MM.1S (cell line): ENCODE data around the gene RNF20.

Experiments used
- DNase-seq: peaks from one replicate; pipeline ENCODE4 v3.0.0-alpha.2; 2015
- H2AFZ ChIP-seq: fragments of 300-600 bp; sonication (generic); 2 replicates; pipeline ENCODE4 v1.6.0; 2016; ENCODE audit warnings: antibody characterized with exemption, low read length
- H3F3A ChIP-seq: fragments of 300-600 bp; sonication (generic); 2 replicates; pipeline ENCODE4 v1.6.1; 2016; ENCODE audit warnings: mild to moderate bottlenecking, antibody characterized with exemption, low read length, moderate library complexity, mixed read lengths; ENCODE audit not compliant: insufficient read depth
- H3K27ac ChIP-seq: fragments of 300-600 bp; sonication (generic); 2 replicates; pipeline ENCODE4 v1.5.1; 2016; ENCODE audit warnings: mild to moderate bottlenecking, low read length
- H3K27me3 ChIP-seq: fragments of 300-600 bp; sonication (generic); replicated peaks from 2 replicates; pipeline ENCODE4 v1.6.0; 2016; ENCODE audit warnings: low read length; ENCODE audit not compliant: insufficient read depth
- H3K36me3 ChIP-seq: fragments of 300-600 bp; sonication (generic); replicated peaks from 2 replicates; pipeline ENCODE4 v1.6.1; 2016; ENCODE audit warnings: mild to moderate bottlenecking, low read length, mixed read lengths; ENCODE audit not compliant: insufficient read depth
- H3K4me1 ChIP-seq: fragments of 300-600 bp; sonication (generic); 2 replicates; pipeline ENCODE4 v1.6.1; 2016; ENCODE audit warnings: low read length, mixed read lengths
- H3K4me2 ChIP-seq: fragments of 300-600 bp; sonication (generic); 2 replicates; pipeline ENCODE4 v1.6.0; 2016; ENCODE audit warnings: low read depth, low read length
- H3K4me3 ChIP-seq: fragments of 300-600 bp; sonication (generic); 2 replicates; pipeline ENCODE4 v1.5.1; 2016; ENCODE audit warnings: low read length, mixed read lengths
- H3K79me2 ChIP-seq: fragments of 300-600 bp; sonication (generic); 2 replicates; pipeline ENCODE4 v1.6.1; 2016; ENCODE audit warnings: mixed run types, low read length, mixed read lengths
- H3K9ac ChIP-seq: fragments of 300-600 bp; sonication (generic); 2 replicates; pipeline ENCODE4 v1.6.1; 2016; ENCODE audit warnings: low read length, mixed read lengths
- H3K9me2 ChIP-seq: fragments of 300-600 bp; sonication (generic); replicated peaks from 2 replicates; pipeline ENCODE4 v1.6.1; 2016; ENCODE audit warnings: mild to moderate bottlenecking, low read length, mixed read lengths; ENCODE audit not compliant: insufficient read depth
- H3K9me3 ChIP-seq: fragments of 300-600 bp; sonication (generic); replicated peaks from 2 replicates; pipeline ENCODE4 v1.6.1; 2016; ENCODE audit warnings: mild to moderate bottlenecking, low read length, mixed read lengths; ENCODE audit not compliant: insufficient read depth
- H4K20me1 ChIP-seq: fragments of 300-600 bp; sonication (generic); 2 replicates; pipeline ENCODE4 v1.6.1; 2016; ENCODE audit warnings: mild to moderate bottlenecking, low read length, moderate library complexity, mixed read lengths; ENCODE audit not compliant: insufficient read depth
- CTCF ChIP-seq: fragments of 300-600 bp; sonication (generic); IDR thresholded peaks from 2 replicates; pipeline ENCODE4 v1.5.1; 2016; ENCODE audit warnings: antibody characterized with exemption, low read length, mixed read lengths
- EZH2 ChIP-seq: fragments of 300-600 bp; sonication (generic); optimal IDR thresholded peaks from 2 replicates; pipeline ENCODE3; 2017; ENCODE audit warnings: low read depth, mild to moderate bottlenecking, antibody characterized with exemption, low read length, mixed read lengths
- EZH2phosphoT487 ChIP-seq: fragments of 300-600 bp; sonication (generic); IDR thresholded peaks from 2 replicates; pipeline ENCODE4 v1.6.1; 2018; ENCODE audit warnings: antibody characterized with exemption, low read length

The RNF20 gene

GRCh38 chr9:101498323-101498722 lies 35.3 kb upstream of the RNF20 start:
- Histone ChIP-seq H3K36me3 (no peaks in the 10 kb centered on the region), H3K27ac (no peak overlapping the region), H3K79me2 (no peaks in the 10 kb centered on the region), H3F3A (no peaks in the 10 kb centered on the region), H3K4me1 (no peaks in the 10 kb centered on the region), H3K9me2 (no peaks in the 10 kb centered on the region), H3K4me3 (no peak overlapping the region), H2AFZ (no peak overlapping the region), H4K20me1 (no peaks in the 10 kb centered on the region), H3K9me3 (no peaks in the 10 kb centered on the region), H3K9ac (no peak overlapping the region), H3K27me3 (no peaks in the 10 kb centered on the region), H3K4me2 (no peak overlapping the region)
- TF ChIP-seq EZH2 (no peak), CTCF (no peak), EZH2phosphoT487 (no peak)
- no peak for DNase-seq

GRCh38 chr9:101504188-101504587 lies 29.5 kb upstream of the RNF20 start:
- H3K27ac ChIP-seq: no peak overlapping the region
- no peaks in the 10 kb centered on the region for H3K36me3 ChIP-seq
- no peaks in the 10 kb centered on the region for H3K4me1 ChIP-seq
- no peaks in the 10 kb centered on the region for H3K27me3 ChIP-seq
- TF ChIP-seq EZH2 (no peak), EZH2phosphoT487 (no peak), CTCF (no peak)
- H3K9me3 ChIP-seq: no peaks in the 10 kb centered on the region
- no peaks in the 10 kb centered on the region for H3F3A ChIP-seq
- H3K9me2 ChIP-seq: no peaks in the 10 kb centered on the region
- no peak for DNase-seq
- H4K20me1 ChIP-seq: no peaks in the 10 kb centered on the region
- no peak overlapping the region for H3K9ac ChIP-seq
- H3K4me3 ChIP-seq: no peak overlapping the region
- no peaks in the 10 kb centered on the region for H3K79me2 ChIP-seq
- H3K4me2 ChIP-seq: no peak overlapping the region
- H2AFZ ChIP-seq: no peak overlapping the region

DNA sequence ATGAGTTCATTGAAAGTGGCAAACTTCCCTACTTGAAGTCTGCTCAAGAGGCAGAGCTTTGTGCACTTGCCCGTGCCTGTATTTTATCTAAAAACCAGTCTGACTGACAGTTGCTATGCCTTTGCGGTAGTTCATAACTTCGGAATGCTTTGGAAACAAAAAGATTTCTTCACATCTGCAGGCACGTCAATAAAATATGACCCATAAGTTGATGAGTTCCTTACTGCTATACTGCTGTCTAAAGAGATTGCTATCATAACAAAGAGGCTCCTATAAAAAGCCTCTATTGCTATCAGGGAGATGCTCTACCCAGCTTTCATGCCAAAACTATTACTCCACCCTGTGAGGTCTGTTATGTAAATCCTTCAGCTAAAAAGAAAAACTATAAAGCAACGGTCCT lies 25.4 kb upstream of the RNF20 start:
- Histone ChIP-seq H3K36me3 (no peaks in the 10 kb centered on the region), H3K4me3 (no peak overlapping the region), H3F3A (no peaks in the 10 kb centered on the region), H3K79me2 (no peaks in the 10 kb centered on the region), H3K9me3 (no peaks in the 10 kb centered on the region), H4K20me1 (no peaks in the 10 kb centered on the region), H3K9ac (no peak overlapping the region), H3K9me2 (no peaks in the 10 kb centered on the region), H3K4me1 (peaks cover 3% of the 10 kb centered on the region; the same call in 1 of the 2 replicates), H2AFZ (no peak overlapping the region), H3K27me3 (no peaks in the 10 kb centered on the region), H3K4me2 (no peak overlapping the region), H3K27ac (no peak overlapping the region)
- TF ChIP-seq EZH2 (no peak), EZH2phosphoT487 (no peak), CTCF (no peak)
- DNase-seq: no peak
